ENCODE results near the gene TSSK6.

The TSSK6 gene

GRCh38 chr19:19529783-19530422, 14.6 kb upstream of the TSSK6 start:
- no peak for DNase-seq

- DNase-seq = no peak
Measured at GRCh38 chr19:19528721-19529490, 13.6 kb upstream of the TSSK6 start, which contains the start of gene YJEFN3. TSS of gene YJEFN3 (plus strand) at chr19:19528911. CDS start at chr19:19528933, 22 bp downstream.

GRCh38 chr19:19527674-19528625, 12.6 kb upstream of the TSSK6 start:
- no peak for DNase-seq

- DNase-seq = no peak
Measured at GRCh38 chr19:19527371-19527656, 12.0 kb upstream of the TSSK6 start.

- no peak for DNase-seq
Measured at GRCh38 chr19:19526581-19527370, 11.4 kb upstream of the TSSK6 start.

- no peak for DNase-seq
Measured at GRCh38 chr19:19525611-19526380, 10.4 kb upstream of the TSSK6 start.

- no peak for DNase-seq
Measured at GRCh38 chr19:19524053-19524452, 8.7 kb upstream of the TSSK6 start.

GRCh38 chr19:19523177-19523576, 7.8 kb upstream of the TSSK6 start:
- no peak for DNase-seq

- no peak for DNase-seq
Measured at GRCh38 chr19:19520989-19521388, 5.6 kb upstream of the TSSK6 start.

GRCh38 chr19:19517235-19517619, 1.9 kb upstream of the TSSK6 start:
- DNase-seq = no peak

- DNase-seq = peak; percentile 69
Measured at GRCh38 chr19:19515642-19516519, 533 bp upstream of the TSSK6 start, which contains the start of gene NDUFA13. TSS of gene NDUFA13 (plus strand) at chr19:19516225. CDS start at chr19:19516239, 14 bp downstream.

GRCh38 chr19:19514215-19514657, 1.1 kb downstream of the TSSK6 start:
- no peak for DNase-seq

- DNase-seq = no peak
Measured at GRCh38 chr19:19513682-19514081, 1.7 kb downstream of the TSSK6 start.

- no peak for DNase-seq
Measured at GRCh38 chr19:19510432-19510831, 4.9 kb downstream of the TSSK6 start.

GRCh38 chr19:19508217-19508616, 7.1 kb downstream of the TSSK6 start:
- no peak for DNase-seq

- DNase-seq = no peak
Measured at GRCh38 chr19:19507354-19507753, 8.0 kb downstream of the TSSK6 start.

GRCh38 chr19:19506592-19506991, 8.8 kb downstream of the TSSK6 start:
- DNase-seq = no peak

GRCh38 chr19:19505669-19506326, 9.6 kb downstream of the TSSK6 start:
- DNase-seq = no peak

GRCh38 chr19:19504754-19505668, 10.3 kb downstream of the TSSK6 start:
- DNase-seq = no peak

Measured in NCI-H2107 (cell line).